Putamen (tissue), 1 donor: Measurements from ENCODE around the gene SPPL2B.

Experiments
- DNase-seq: peaks from one replicate; pipeline ENCODE4 v3.0.0-alpha.2; 2016; ENCODE audit warnings: low spot score

The SPPL2B gene

GRCh38 chr19:2355168-2356035, 26.9 kb downstream of the SPPL2B start:
- no peak for DNase-seq

- DNase-seq: no peak
Measured at GRCh38 chr19:2356036-2356646, 27.7 kb downstream of the SPPL2B start.

- no peak for DNase-seq
Measured at GRCh38 chr19:2357279-2358206, 29.1 kb downstream of the SPPL2B start.

GRCh38 chr19:2358548-2359173, 30.2 kb downstream of the SPPL2B start:
- no peak for DNase-seq

GRCh38 chr19:2359992-2360685, 31.7 kb downstream of the SPPL2B start, which contains the start of gene TMPRSS9:
Gene TMPRSS9, plus strand, starts transcription at chr19:2360265. Its CDS starts 29,521 bp downstream, at chr19:2389786.
- no peak for DNase-seq

GRCh38 chr19:2360833-2361232, 32.3 kb downstream of the SPPL2B start:
- no peak for DNase-seq

- DNase-seq: no peak
Measured at GRCh38 chr19:2361246-2362045, 33.0 kb downstream of the SPPL2B start.

- no peak for DNase-seq
Measured at GRCh38 chr19:2362046-2362969, 33.8 kb downstream of the SPPL2B start.

GRCh38 chr19:2362970-2363300, 34.5 kb downstream of the SPPL2B start:
- no peak for DNase-seq

GRCh38 chr19:2363419-2363818, 34.9 kb downstream of the SPPL2B start:
- DNase-seq: no peak

- no peak for DNase-seq
Measured at GRCh38 chr19:2365201-2365970, 36.9 kb downstream of the SPPL2B start.

GRCh38 chr19:2371656-2372055, 43.2 kb downstream of the SPPL2B start:
- no peak for DNase-seq

- DNase-seq: no peak
Measured at GRCh38 chr19:2372076-2372612, 43.7 kb downstream of the SPPL2B start.

GRCh38 chr19:2374808-2375207, 46.3 kb downstream of the SPPL2B start:
- DNase-seq: no peak

- DNase-seq: no peak
Measured at GRCh38 chr19:2375353-2376121, 47.1 kb downstream of the SPPL2B start.

GRCh38 chr19:2376784-2377519, 48.5 kb downstream of the SPPL2B start:
- DNase-seq: no peak

GRCh38 chr19:2380567-2380966, 52.1 kb downstream of the SPPL2B start:
- no peak for DNase-seq
